HK-2 (cell line): ENCODE results near the gene ZBTB7B.
"Not testable (repeated sequence)": the region's sequence is repeated elsewhere in the genome, so short reads cannot be mapped to it uniquely, and the experiment has no call there.

Experiments
- DNase-seq: peaks from one replicate; pipeline ENCODE4 v3.0.0-alpha.2; 2018; ENCODE audit not compliant: unreplicated experiment

ZBTB7B gene

GRCh38 chr1:154968731-154969130 is 33.9 kb upstream of the ZBTB7B start:
- DNase-seq = no peak

- no peak for DNase-seq
Measured at GRCh38 chr1:154969246-154969645, 33.4 kb upstream of the ZBTB7B start.

GRCh38 chr1:154969860-154970452 is 32.6 kb upstream of the ZBTB7B start:
- DNase-seq = no peak

DNA sequence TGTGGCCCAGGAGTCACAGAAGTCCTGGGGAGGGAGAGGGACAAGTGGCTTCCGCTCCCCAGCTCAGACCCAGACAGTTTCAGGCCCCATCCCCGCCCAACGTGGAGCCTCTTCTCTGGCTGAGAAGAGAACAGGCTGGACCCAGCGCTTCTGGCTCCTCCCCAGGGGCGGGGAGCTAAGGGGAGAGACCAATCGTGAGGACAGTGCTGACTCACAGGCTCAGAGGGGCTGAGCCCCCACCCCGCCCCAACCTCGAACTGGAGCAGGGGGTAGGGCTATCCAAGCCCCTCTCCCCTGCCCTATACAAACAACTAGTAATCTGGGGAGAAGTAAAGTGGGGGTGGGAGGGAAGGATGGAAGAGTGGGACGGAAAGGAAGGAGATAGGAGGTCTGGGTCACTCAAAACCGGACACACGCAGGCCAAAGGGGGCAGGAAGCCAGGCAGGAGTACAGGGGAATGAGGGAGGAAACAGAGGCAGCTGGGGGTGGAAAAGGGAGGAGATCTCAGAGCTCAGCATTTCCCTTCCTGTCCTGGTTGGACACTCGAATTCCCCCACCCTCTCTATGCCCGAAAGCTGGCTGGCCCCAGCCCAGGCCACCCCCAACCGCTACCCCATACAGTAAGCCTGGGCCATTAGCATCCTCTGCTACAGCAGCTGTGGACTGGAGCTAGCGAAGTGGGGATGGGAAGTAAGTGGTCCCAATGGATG is 31.8 kb upstream of the ZBTB7B start, which contains the start of gene SHC1:
TSS of gene SHC1 (minus strand) at position 117 of the 710 bp plus-strand sequence. CDS start 221 bp downstream, outside the sequence.
- DNase-seq = peak; percentile 92

- no peak for DNase-seq
Measured at GRCh38 chr1:154971341-154971998, 31.1 kb upstream of the ZBTB7B start.

DNA sequence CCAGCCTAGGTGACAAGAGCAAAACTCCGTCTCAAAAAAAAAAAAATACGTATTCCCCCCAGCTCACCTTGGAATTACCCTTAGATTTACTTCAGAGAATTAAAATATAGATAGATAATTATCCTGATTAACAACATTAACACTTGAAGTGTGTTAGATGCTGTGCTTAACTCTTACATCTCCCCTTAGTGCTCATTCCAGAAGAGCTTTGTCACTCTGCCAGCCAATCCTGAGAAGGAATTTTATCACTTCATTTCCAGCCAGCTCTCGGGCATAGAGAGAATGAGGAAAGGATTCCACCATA is 30.4 kb upstream of the ZBTB7B start:
- DNase-seq = no peak

GRCh38 chr1:154972517-154973343 is 29.9 kb upstream of the ZBTB7B start:
- DNase-seq = peak; percentile 94

GRCh38 chr1:154973344-154974101 is 29.1 kb upstream of the ZBTB7B start:
- DNase-seq = peak; percentile 97

DNA sequence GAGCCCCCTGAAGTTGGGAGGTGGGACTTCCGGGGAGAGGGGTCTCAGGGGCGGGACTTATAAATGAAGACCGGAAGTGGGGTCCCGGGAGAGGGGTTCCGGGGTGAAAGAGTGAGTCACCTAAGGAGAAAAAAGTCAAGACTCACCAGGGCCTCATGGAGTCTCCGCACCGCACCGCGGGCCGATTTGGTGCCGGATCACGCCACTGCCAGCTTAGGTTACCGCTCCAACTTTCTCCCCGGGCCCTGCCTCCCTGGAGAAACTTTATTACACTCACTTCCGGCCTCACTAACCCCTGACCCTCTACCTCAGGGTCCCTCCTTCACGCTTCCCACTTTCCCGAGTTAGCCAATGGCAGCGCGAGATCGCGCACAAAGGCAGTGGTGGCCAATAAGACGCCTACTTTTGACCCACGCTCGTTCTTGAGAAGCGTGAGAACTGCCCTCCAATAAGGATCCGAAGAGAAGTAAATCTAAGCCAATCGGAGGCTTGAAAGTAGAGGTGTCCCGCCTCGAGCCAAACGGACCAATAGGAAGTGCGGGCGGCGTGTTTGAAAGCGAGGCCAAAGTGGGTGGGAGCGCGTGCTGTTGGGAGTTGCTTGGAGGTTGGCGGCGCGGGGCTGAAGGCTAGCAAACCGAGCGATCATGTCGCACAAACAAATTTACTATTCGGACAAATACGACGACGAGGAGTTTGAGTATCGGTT is 28.3 kb upstream of the ZBTB7B start, which contains the start of gene CKS1B:
TSS of gene CKS1B (plus strand) at position 580 of the 706 bp plus-strand sequence. CDS start at position 645, 65 bp downstream.
- DNase-seq = peak; percentile 96

GRCh38 chr1:154974808-154975408 is 27.7 kb upstream of the ZBTB7B start:
- DNase-seq = peak; percentile 97

DNA sequence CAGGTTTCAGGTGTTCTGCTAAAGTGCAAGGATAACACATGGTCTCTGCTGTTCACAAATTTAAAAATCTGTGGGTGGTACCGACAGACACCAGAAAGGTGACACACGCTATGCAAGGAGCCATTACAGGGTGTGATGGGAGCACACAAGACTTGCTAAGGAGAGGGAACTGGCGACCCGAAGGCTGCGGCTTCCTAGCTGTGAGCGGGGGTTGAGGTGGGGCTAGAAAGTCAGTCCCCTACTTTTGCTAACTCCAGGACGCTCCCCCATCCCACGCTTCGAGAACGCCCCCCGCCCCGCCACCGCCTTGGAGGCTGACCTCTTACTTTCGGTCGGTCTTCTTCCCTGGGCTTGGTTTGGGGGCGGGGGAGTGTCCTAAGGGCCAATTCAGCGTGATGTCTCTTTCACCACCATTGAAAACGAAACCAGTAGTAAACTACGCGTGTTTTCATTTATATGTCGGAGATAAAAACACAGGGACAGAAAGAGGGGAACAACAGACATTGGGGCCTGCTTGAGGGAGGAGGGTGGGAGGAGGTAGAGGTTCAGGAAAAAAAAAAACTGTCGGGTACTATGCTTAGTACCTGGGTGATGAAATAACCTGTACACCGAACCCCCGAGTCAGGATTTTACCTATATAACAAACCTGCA is 27.1 kb upstream of the ZBTB7B start:
- DNase-seq = peak; percentile 54

GRCh38 chr1:154977762-154978161 is 24.8 kb upstream of the ZBTB7B start:
- not testable (repeated sequence) for DNase-seq

GRCh38 chr1:154978360-154978759 is 24.2 kb upstream of the ZBTB7B start:
- DNase-seq = no peak

GRCh38 chr1:154982341-154982740 is 20.3 kb upstream of the ZBTB7B start:
- DNase-seq = no peak

DNA sequence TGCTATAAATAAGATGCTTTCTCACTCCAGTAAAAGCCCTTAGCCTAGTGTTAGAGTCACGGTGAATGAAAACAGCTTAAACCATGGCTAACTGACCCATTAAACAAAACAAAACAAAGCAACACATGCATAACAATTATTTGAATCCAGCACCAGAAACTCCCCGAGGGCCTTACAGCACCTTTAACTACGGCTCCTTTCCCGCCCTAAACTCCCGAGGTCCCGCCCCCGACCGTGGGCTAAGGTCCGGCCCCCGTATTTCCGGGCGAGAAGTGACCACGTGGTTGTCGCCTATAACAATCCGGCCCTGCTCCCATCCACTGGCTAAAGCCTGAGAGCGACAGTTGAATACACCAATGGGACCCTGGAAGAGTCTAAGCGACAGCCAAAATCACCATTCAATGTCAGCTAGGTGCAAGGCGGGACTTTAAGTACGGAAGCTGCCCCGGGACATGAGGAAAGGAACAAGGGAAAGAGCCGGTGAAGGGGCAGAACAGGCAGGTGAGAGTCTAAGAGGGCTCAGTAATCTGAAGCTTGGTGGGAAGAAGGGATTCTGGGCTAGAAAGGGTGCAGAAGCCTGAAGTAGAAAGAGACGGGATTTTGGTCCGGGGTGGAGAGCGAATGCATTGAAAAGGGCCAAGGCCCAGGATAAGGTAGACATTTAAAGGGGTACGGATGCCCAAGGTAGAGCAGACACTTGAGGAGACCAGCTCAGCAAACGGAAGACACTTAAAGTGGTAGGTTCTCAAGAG is 19.5 kb upstream of the ZBTB7B start, which contains the start of gene FLAD1:
TSS of gene FLAD1 (plus strand) at position 448 of the 752 bp plus-strand sequence. CDS start 351 bp downstream, outside the sequence.
- DNase-seq = peak; percentile 98

- no peak for DNase-seq
Measured at GRCh38 chr1:154983776-154984466, 18.7 kb upstream of the ZBTB7B start.

DNA sequence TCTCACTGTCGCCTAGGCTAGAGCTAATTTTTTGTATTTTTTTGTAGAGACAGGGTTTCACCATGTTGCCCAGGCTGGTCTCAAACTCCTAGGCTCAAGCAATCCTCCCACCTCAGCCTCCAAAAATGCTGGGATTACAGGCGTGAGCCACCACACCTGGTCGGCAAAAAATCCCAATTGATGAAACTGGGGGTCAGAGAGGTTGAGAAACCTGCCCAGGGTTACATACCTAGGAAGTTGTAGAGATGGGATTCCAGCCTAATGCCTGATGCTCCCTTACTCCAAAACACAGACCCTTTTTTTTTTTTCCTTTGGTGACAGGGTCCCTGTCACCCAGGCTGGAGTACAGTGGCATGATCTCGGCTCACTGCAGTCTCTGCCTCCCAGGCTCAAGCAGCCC is 15.9 kb upstream of the ZBTB7B start:
- not testable (repeated sequence) for DNase-seq

GRCh38 chr1:154987326-154987725 is 15.3 kb upstream of the ZBTB7B start:
- DNase-seq = no peak
